Naive thymus-derived CD4-positive, alpha-beta T cell (primary cell): ENCODE data around the gene POLR2J. TPM values are rescaled to one million over a fixed set of nuclear protein-coding genes. Genes with fewer than 3 reads are reported as not detected.

Experiments used
- ATAC-seq: fragments of 150-1000 bp; cut with Tn5 transposase; 2 replicates; pipeline ENCODE4 v1.10.0; 2021; ENCODE audit warnings: mild to moderate bottlenecking, moderate library complexity
- CTCF ChIA-PET: fragments of 350-600 bp; sonication (Branson Sonifier 250); formaldehyde crosslinking; loops from one replicate; lab custom pipeline; 2021; ENCODE audit warnings: antibody characterized with exemption; lab: Charles Lee
- POLR2A ChIA-PET: fragments of 350-600 bp; sonication (Branson Sonifier 250); formaldehyde crosslinking; loops from one replicate; lab custom pipeline; 2021; ENCODE audit warnings: antibody characterized with exemption, inconsistent platforms; lab: Charles Lee
- DNase-seq, 9 donors: peaks; one replicate each; pipeline versions ENCODE4 v3.0.0 to v3.0.0-alpha.2; 2020 to 2022; ENCODE audit warnings: mixed read lengths in 1 of 9
- H3K27ac ChIP-seq: one replicate; pipeline ENCODE4 v1.7.0; 2013; ENCODE audit warnings: mild to moderate bottlenecking, low read depth, low read length, moderate library complexity
- H3K27me3 ChIP-seq, 2 donors: one replicate each; pipeline ENCODE4 v1.7.0; 2013; ENCODE audit warnings: low read length in 2 of 2, mild to moderate bottlenecking in 2 of 2, moderate library complexity in 2 of 2; ENCODE audit not compliant: control insufficient read depth in 2 of 2, insufficient read depth in 2 of 2
- H3K36me3 ChIP-seq, 3 experiments: 1 replicate in 2 of 3; 2 replicates in 1 of 3; pipeline ENCODE4 v1.7.0; 2013; ENCODE audit warnings: low read length in 3 of 3, mild to moderate bottlenecking in 3 of 3, moderate library complexity in 1 of 3; ENCODE audit not compliant: insufficient read depth in 3 of 3, control insufficient read depth in 2 of 3
- H3K4me1 ChIP-seq, 2 donors: one replicate each; pipeline ENCODE4 v1.7.0; 2013; ENCODE audit warnings: low read length in 2 of 2, mild to moderate bottlenecking in 2 of 2, moderate library complexity in 1 of 2; ENCODE audit not compliant: control insufficient read depth in 2 of 2, insufficient read depth in 2 of 2
- H3K4me3 ChIP-seq: 2 replicates; pipeline ENCODE4 v1.7.0; 2013; ENCODE audit warnings: mild to moderate bottlenecking, low read length
- H3K9me3 ChIP-seq, 3 experiments: 1 replicate in 2 of 3; 2 replicates in 1 of 3; pipeline ENCODE4 v1.7.0; 2013; ENCODE audit warnings: low read length in 3 of 3; ENCODE audit not compliant: control insufficient read depth in 2 of 3
- H3K27ac Mint-ChIP-seq, 9 donors: one replicate each; pipeline ENCODE4 v1.8.0; 2020 to 2022; ENCODE audit warnings: mixed read lengths in 9 of 9, mild to moderate bottlenecking in 8 of 9, moderate library complexity in 5 of 9, inconsistent platforms in 2 of 9
- H3K27me3 Mint-ChIP-seq, 5 donors: one replicate each; pipeline ENCODE4 v1.8.0; 2021 to 2022; ENCODE audit warnings: mixed read lengths in 5 of 5, mild to moderate bottlenecking in 1 of 5
- H3K36me3 Mint-ChIP-seq, 5 donors: one replicate each; pipeline ENCODE4 v1.8.0; 2020 to 2022; ENCODE audit warnings: mixed read lengths in 5 of 5, mild to moderate bottlenecking in 3 of 5, inconsistent platforms in 1 of 5
- H3K4me1 Mint-ChIP-seq, 7 donors: one replicate each; pipeline ENCODE4 v1.8.0; 2020 to 2022; ENCODE audit warnings: mixed read lengths in 7 of 7, mild to moderate bottlenecking in 3 of 7, inconsistent platforms in 1 of 7
- H3K4me3 Mint-ChIP-seq, 10 donors: one replicate each; pipeline ENCODE4 v1.8.0; 2020 to 2022; ENCODE audit warnings: mild to moderate bottlenecking in 10 of 10, mixed read lengths in 10 of 10, moderate library complexity in 6 of 10, inconsistent platforms in 2 of 10
- H3K9me3 Mint-ChIP-seq, 11 donors: one replicate each; pipeline ENCODE4 v1.8.0; 2020 to 2022; ENCODE audit warnings: mixed read lengths in 11 of 11, mild to moderate bottlenecking in 4 of 11, inconsistent platforms in 1 of 11, moderate library complexity in 1 of 11
- intact Hi-C, 2 donors: fragments of 100-400 bp; cut with micrococcal nuclease; formaldehyde crosslinking; loops; one replicate each; pipeline ENCODE4 v1.15.1; 2023
- polyA plus RNA-seq, 2 donors: library from polyadenylated mRNA; unstranded; fragments of 300-500 nt; fragmentation: Illumina TruSeq; gene quantifications; one replicate each; pipeline ENCODE4 v1.2.3, GENCODE V29; 2021
- total RNA-seq, 6 experiments: library from RNA in 5 of 6; stranded (reverse) in 5 of 6; gene quantifications; 1 replicate in 5 of 6; 2 replicates in 1 of 6; pipeline ENCODE4 v1.2.3 and lab custom pipeline; 2021 to 2026

Gene POLR2J
- total and polyA plus RNA-seq, 7 experiments from 2014 or later, result 36.9 to 109 (median 43.3) TPM

DNA sequence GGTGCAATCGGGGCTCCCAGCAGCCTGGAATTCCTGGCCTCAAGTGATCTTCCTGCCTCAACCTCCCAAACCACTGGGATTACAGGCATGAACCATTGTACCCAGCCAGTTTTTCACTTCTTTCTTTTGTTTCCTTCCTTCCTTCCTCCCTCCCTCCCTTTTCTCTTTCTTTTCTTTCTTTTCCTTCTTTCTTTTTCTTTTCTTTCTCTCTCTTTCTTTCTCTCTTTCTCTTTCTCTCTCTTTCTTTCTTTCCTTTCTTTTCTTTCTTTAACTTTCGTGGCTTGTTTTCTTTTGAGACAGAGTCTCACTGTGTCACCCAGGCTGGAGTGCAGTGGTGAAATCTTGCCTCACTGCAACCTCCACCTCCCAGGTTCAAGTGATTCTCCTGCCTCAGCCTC is 33.0 kb downstream of the POLR2J start:
- intact Hi-C loops, result no loop called here
- H3K27me3 ChIP-seq, result no peaks in the 10 kb centered on the region
- Mint-ChIP-seq H3K27me3 (no peaks in the 10 kb centered on the region), H3K27ac (peak overlapping the region in 4 of 9 donors; percentile 2 to 64 (median 44)), H3K4me3 (no peak overlapping the region), H3K36me3 (peaks cover 0 to 17% (median 0%) of the 10 kb centered on the region in 5 donors), H3K9me3 (no peaks in the 10 kb centered on the region), H3K4me1 (peaks cover 0 to 10% (median 5%) of the 10 kb centered on the region in 7 donors)
- H3K36me3 ChIP-seq, result peaks cover 0 to 33% (median 0%) of the 10 kb centered on the region in 3 experiments
- POLR2A ChIA-PET, result interaction anchor here (1.2 kb wide), 1 partner anchor 10 kb away, joined by 3 read pairs; no protein-coding TSS in a partner anchor
- H3K4me1 ChIP-seq, result no peaks in the 10 kb centered on the region
- no peak for ATAC-seq
- no peaks in the 10 kb centered on the region for H3K9me3 ChIP-seq
- no peak for DNase-seq
- CTCF ChIA-PET, result interaction anchor here (0.9 kb wide), 1 partner anchor 13 kb away, joined by 3 read pairs; no protein-coding TSS in a partner anchor
- H3K4me3 ChIP-seq, result no peak overlapping the region
- H3K27ac ChIP-seq, result no peak overlapping the region

DNA sequence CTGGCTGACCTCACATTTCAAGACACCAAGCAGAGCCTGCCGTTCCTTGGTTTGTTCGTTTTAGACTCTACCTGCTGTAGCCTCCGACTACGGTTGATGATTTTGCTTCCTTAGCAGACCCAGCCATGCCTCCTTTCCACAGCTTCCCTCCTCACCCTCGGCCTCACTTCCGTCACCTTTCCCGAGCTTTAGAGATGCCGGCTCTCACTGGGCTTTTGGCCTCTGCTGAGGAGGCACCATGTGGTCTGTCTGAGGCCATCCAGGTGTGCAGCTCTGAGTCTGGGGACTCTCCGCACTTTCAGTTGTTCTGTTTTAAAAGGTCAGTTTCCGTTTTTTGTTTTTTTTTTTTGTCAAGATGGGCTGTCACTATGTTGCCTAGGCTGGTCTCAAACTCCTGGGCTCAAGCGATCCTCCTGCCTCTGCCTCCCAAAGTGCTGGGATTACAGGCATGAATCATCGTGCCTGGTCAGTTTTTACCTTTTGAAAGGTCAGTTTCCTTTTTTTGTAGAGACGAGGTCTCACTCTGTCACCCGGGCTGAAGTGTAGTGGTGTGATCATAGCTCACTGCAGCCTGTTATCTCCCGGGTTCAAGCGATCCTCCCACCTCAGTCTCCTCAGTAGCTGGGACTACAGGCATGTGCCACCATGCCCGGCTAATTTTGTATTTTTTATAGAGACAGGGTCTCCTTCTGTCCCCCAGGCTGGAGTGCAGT is 33.6 kb downstream of the POLR2J start:
- DNase-seq (no peak), ATAC-seq (no peak)
- Mint-ChIP-seq H3K9me3 (no peaks in the 10 kb centered on the region), H3K36me3 (peaks cover 0 to 17% (median 0%) of the 10 kb centered on the region in 5 donors), H3K4me3 (no peak overlapping the region), H3K27me3 (no peaks in the 10 kb centered on the region), H3K4me1 (peaks cover 0 to 6% (median 2%) of the 10 kb centered on the region in 7 donors), H3K27ac (peak overlapping the region in 3 of 9 donors; percentile 50 to 73 (median 72))
- Histone ChIP-seq H3K4me1 (no peaks in the 10 kb centered on the region), H3K9me3 (no peaks in the 10 kb centered on the region), H3K27ac (no peak overlapping the region), H3K36me3 (peaks cover 0 to 39% (median 0%) of the 10 kb centered on the region in 3 experiments), H3K4me3 (no peak overlapping the region), H3K27me3 (no peaks in the 10 kb centered on the region)
- intact Hi-C loops, result no loop called here
- CTCF ChIA-PET, result interaction anchor here (0.9 kb wide), 1 partner anchor 13 kb away, joined by 3 read pairs; no protein-coding TSS in a partner anchor
- POLR2A ChIA-PET, result interaction anchor here (0.7 to 1.7 kb wide), 4 partner anchors 9 to 32 kb away, joined by 3 to 7 read pairs (median 4); no protein-coding TSS in a partner anchor

DNA sequence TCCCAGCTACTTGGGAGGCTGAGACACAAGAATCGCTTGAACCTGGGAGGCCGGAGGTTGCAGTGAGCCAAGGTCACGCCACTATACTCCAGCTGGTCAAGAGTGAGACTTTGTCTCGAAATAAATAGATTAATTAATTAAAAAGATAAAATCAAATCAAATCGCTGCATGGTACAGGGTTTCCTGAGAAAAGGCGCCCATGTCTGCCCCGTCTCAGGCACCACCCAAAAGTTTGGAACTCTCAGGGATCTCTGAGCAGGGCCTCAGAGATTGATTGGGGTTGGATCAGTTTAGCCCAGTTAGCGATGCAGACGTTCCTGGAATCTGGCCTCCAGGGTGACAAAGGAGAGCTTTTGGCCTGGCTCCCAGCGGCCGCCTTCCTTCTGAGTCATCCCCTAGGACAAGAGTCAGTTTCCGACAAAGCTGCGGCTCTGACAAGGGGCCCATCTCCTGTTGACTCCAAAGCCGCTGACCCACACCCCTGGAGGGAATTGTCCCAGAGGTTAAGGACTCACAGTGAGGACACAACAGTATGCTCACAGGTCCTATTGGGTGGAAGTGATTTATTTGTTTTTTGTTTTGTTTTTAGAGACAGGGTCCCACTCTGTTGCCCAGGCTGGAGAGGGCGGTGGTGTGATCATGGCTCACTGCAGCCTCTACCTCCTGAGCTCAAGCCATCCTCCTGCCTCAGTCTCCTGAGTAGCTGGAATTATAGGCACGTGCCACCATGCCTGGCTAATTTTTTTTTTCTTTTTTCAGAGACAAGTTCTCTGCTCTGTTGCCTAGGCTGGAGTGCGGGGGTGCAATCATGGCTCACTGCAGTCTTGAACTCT is 38.5 kb downstream of the POLR2J start:
- Mint-ChIP-seq H3K9me3 (no peaks in the 10 kb centered on the region), H3K27me3 (no peaks in the 10 kb centered on the region), H3K27ac (peak overlapping the region in 1 of 9 donors; percentile 20), H3K36me3 (peaks cover 0 to 20% (median 0%) of the 10 kb centered on the region in 5 donors), H3K4me3 (no peak overlapping the region), H3K4me1 (peaks cover 4 to 19% (median 8%) of the 10 kb centered on the region in 7 donors)
- H3K27ac ChIP-seq, result no peak overlapping the region
- H3K36me3 ChIP-seq, result peaks cover 0 to 24% (median 4%) of the 10 kb centered on the region in 3 experiments
- H3K4me3 ChIP-seq, result no peak overlapping the region
- no peaks in the 10 kb centered on the region for H3K27me3 ChIP-seq
- H3K9me3 ChIP-seq, result no peaks in the 10 kb centered on the region
- POLR2A ChIA-PET, result interaction anchor here (0.6 to 20.5 kb wide), 4 partner anchors 9 to 44 kb away, joined by 3 to 510 read pairs (median 5); partner anchors contain the start of gene PRKRIP1
- H3K4me1 ChIP-seq, result no peaks in the 10 kb centered on the region
- no peak for ATAC-seq
- intact Hi-C loops, result no loop called here
- CTCF ChIA-PET, result interaction anchor here (0.6 kb wide), 1 partner anchor 8 kb away, joined by 5 read pairs; no protein-coding TSS in a partner anchor
- no peak for DNase-seq

DNA sequence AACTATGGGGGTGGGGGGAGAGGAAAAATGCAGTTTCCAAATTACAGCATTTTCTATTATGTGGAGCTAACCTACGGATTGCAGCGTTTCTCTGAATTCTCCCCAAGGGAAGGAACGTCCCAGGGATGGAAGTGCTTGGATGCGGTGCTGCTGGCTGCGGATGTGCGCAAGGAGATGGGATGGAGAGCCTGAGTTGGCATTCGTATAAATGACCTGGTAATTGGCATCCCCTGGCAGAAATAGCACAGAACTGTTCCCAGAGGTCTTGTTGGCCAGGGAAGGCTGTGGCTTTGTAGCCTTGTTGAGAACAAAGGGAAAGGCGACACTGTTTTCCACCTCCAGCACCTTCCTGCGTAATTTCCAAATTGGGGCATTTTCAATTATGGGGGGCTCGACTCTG is 42.6 kb downstream of the POLR2J start:
- Mint-ChIP-seq H3K9me3 (peaks cover 0 to 2% (median 0%) of the 10 kb centered on the region in 11 donors), H3K36me3 (peaks cover 0 to 14% (median 0%) of the 10 kb centered on the region in 5 donors), H3K27me3 (no peaks in the 10 kb centered on the region), H3K27ac (peak overlapping the region in 5 of 9 donors; percentile 47 to 94 (median 73)), H3K4me1 (peaks cover 22 to 38% (median 29%) of the 10 kb centered on the region in 7 donors), H3K4me3 (peak overlapping the region in 5 of 10 donors; percentile 49 to 89 (median 56))
- ATAC-seq (no peak), DNase-seq (no peak)
- H3K9me3 ChIP-seq, result no peaks in the 10 kb centered on the region
- intact Hi-C loops, result no loop called here
- no peaks in the 10 kb centered on the region for H3K27me3 ChIP-seq
- H3K27ac ChIP-seq, result no peak overlapping the region
- no peak overlapping the region for H3K4me3 ChIP-seq
- POLR2A ChIA-PET, result interaction anchor here (0.8 to 20.5 kb wide), 2 partner anchors 9 to 21 kb away, joined by 3 to 510 read pairs; no protein-coding TSS in a partner anchor
- CTCF ChIA-PET, result interaction anchor here (0.7 kb wide), 1 partner anchor 23 kb away, joined by 3 read pairs; no protein-coding TSS in a partner anchor
- H3K36me3 ChIP-seq, result peaks cover 0 to 22% (median 4%) of the 10 kb centered on the region in 3 experiments
- H3K4me1 ChIP-seq, result peaks cover 25 to 30% of the 10 kb centered on the region in 2 donors

DNA sequence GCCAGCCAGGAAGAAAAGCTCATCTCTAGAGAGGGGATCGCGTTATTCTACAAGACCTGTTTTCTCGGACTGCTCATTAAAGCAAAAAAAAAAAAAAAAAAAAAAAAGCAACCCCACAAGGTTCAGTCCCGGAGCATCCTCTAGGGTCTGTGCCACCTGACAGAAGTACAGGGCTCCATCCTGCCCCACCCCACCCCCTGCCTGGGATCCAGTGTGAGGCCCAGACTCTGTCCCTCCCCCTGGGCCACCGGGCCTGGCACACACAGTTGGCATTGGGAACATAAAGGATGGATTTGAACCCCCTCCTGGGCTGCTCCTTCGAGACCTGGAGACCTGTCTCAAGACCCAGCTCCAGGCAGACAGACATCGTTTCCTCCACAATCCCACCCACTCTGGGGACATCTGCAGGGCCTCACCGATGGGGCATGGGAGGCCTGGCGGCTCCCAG is 44.7 kb downstream of the POLR2J start:
- no peak for ATAC-seq
- Histone ChIP-seq H3K9me3 (no peaks in the 10 kb centered on the region), H3K27me3 (no peaks in the 10 kb centered on the region), H3K27ac (peak overlapping the region; percentile 96), H3K4me3 (peak overlapping the region; percentile 59), H3K36me3 (peaks cover 0 to 10% (median 4%) of the 10 kb centered on the region in 3 experiments), H3K4me1 (peaks cover 34 to 51% of the 10 kb centered on the region in 2 donors)
- CTCF ChIA-PET, result interaction anchor here (1.1 to 2.2 kb wide), 4 partner anchors 18 to 28 kb away, joined by 3 to 10 read pairs (median 8); no protein-coding TSS in a partner anchor
- Mint-ChIP-seq H3K27ac (peak overlapping the region; percentile 82 to 97 (median 94)), H3K4me1 (peaks cover 36 to 58% (median 47%) of the 10 kb centered on the region in 7 donors), H3K27me3 (no peaks in the 10 kb centered on the region), H3K36me3 (peaks cover 0 to 22% (median 0%) of the 10 kb centered on the region in 5 donors), H3K4me3 (peak overlapping the region; percentile 73 to 91 (median 86)), H3K9me3 (peaks cover 0 to 2% (median 0%) of the 10 kb centered on the region in 11 donors)
- POLR2A ChIA-PET, result interaction anchor here (0.8 to 20.5 kb wide), 4 partner anchors 18 to 31 kb away, joined by 3 to 510 read pairs (median 5); partner anchors contain the start of gene ALKBH4
- intact Hi-C loops, result loop anchor here (1.0 to 2.0 kb wide), 3 partner anchors 8 to 31 kb away; partner anchors contain the start of genes ALKBH4 (in 1 of the 2) and LRWD1 (in 1 of the 2)
- peak in 2 of 9 donors; percentile 27 to 30 for DNase-seq
